Caco-2 (cell line): ENCODE results near the gene MARCHF10. TPM values are rescaled to one million over a fixed set of nuclear protein-coding genes. Genes with fewer than 3 reads are reported as not detected.

ENCODE experiments used
- BruUV-seq: library from RNA; stranded (reverse); fragments of 400-500 nt; replicated peaks from 2 replicates; lab custom pipeline; 2021; lab: Mats Ljungman, UMichigan
- CTCF ChIA-PET: fragments of 300-600 bp; sonication (Branson Sonifier 250); formaldehyde crosslinking; loops from one replicate; lab custom pipeline; 2022; ENCODE audit warnings: antibody characterized with exemption; lab: Charles Lee
- POLR2A ChIA-PET: fragments of 300-600 bp; sonication (Branson Sonifier 250); formaldehyde crosslinking; loops from one replicate; lab custom pipeline; 2022; ENCODE audit warnings: antibody characterized with exemption; lab: Charles Lee
- DNase-seq, 2 experiments: peaks; one replicate each; pipeline versions ENCODE4 v3.0.0 to v3.0.0-alpha.2; 2020 to 2022
- H3K27me3 ChIP-seq: replicated peaks from 2 replicates; pipeline ENCODE4 v1.6.0; 2011; ENCODE audit warnings: low read length; ENCODE audit not compliant: control insufficient read depth, insufficient read depth
- H3K36me3 ChIP-seq: 2 replicates; pipeline ENCODE4 v1.5.1; 2011; ENCODE audit warnings: low read length; ENCODE audit not compliant: control insufficient read depth, insufficient read depth
- H3K4me1 ChIP-seq: fragments of 250-450 bp; sonication (Bioruptor Pico); 2 replicates; pipeline ENCODE4 v1.5.1; 2020; ENCODE audit warnings: mild to moderate bottlenecking
- H3K4me3 ChIP-seq: 2 replicates; pipeline ENCODE4 v1.5.1; 2011; ENCODE audit warnings: low read depth, mild to moderate bottlenecking, control low read depth, low read length
- H3K9me3 ChIP-seq: fragments of 250-450 bp; sonication (Bioruptor Pico); 2 replicates; pipeline ENCODE4 v1.5.1; 2020; ENCODE audit warnings: mild to moderate bottlenecking, moderate library complexity
- H3K27ac Mint-ChIP-seq: one replicate; pipeline ENCODE4 v1.8.0; 2022; ENCODE audit warnings: mixed read lengths; ENCODE audit not compliant: unreplicated experiment
- H3K27me3 Mint-ChIP-seq: one replicate; pipeline ENCODE4 v1.8.0; 2022; ENCODE audit warnings: mixed read lengths; ENCODE audit not compliant: insufficient read depth, unreplicated experiment
- H3K36me3 Mint-ChIP-seq: one replicate; pipeline ENCODE4 v1.8.0; 2022; ENCODE audit warnings: mild to moderate bottlenecking, mixed read lengths; ENCODE audit not compliant: insufficient read depth, unreplicated experiment
- H3K4me1 Mint-ChIP-seq: one replicate; pipeline ENCODE4 v1.8.0; 2022; ENCODE audit warnings: low read depth, mixed read lengths; ENCODE audit not compliant: unreplicated experiment
- H3K4me3 Mint-ChIP-seq: one replicate; pipeline ENCODE4 v1.8.0; 2022; ENCODE audit warnings: mild to moderate bottlenecking, moderate library complexity, mixed read lengths; ENCODE audit not compliant: unreplicated experiment
- H3K9me3 Mint-ChIP-seq: one replicate; pipeline ENCODE4 v1.8.0; 2022; ENCODE audit warnings: mixed read lengths; ENCODE audit not compliant: unreplicated experiment
- intact Hi-C: fragments of 100-400 bp; cut with micrococcal nuclease; formaldehyde crosslinking; loops from one replicate; pipeline ENCODE4 v1.10.0; 2022; ENCODE audit not compliant: unreplicated experiment
- total RNA-seq: library from RNA; stranded (reverse); gene quantifications from 2 replicates; pipeline ENCODE4 v1.2.3, GENCODE V29; 2022
- TF ChIP-seq, protein P1 (sequence below), 2 experiments: fragments of 200-600 bp in 1 of 2; IDR thresholded peaks; 1 replicate in 1 of 2; 2 replicates in 1 of 2; pipeline versions ENCODE4 v1.5.1 to v1.8.0; 2011 to 2022; ENCODE audit warnings: antibody characterized with exemption in 1 of 2, control low read depth in 1 of 2, inconsistent platforms in 1 of 2, low read depth in 1 of 2, low read length in 1 of 2, mild to moderate bottlenecking in 1 of 2, moderate library complexity in 1 of 2; ENCODE audit not compliant: insufficient read depth in 1 of 2, severe bottlenecking in 1 of 2, unreplicated experiment in 1 of 2

The MARCHF10 gene
- total RNA-seq, 1 experiment from 2014 or later = not detected

DNA sequence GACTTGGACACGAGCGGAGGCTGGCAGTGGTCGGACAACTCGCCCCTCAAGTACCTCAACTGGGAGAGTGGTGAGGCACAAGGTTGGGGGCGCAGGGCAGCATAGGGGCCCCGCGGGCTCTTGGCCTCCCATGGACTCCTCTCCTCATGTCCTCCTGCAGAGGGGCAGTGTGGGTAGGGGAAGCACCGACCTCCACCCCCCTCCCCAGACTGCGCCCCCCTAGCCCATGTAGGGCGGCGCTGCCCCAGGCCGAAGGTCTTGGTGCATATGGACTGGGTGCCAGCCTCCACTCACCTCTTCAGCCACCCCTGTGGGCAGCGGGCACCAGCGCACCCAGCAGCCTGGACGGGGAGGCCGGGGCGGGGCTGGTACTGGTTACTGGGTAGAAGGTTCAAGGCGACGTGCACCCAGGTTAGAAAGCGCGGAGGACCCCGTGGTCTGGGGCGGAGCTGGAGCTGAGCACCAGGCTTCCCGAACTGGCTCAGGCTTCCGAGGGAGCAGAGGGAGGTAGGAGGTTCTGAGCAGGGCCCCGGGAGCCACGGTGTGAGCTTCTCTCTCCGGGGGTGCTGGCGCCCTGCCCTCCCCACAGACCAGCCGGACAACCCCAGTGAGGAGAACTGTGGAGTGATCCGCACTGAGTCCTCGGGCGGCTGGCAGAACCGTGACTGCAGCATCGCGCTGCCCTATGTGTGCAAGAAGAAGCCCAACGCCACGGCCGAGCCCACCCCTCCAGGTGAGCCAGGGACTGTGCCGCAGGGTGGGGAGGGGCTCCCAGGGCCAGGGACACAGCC, 141.1 kb downstream of the MARCHF10 start:
- no peak overlapping the region for H3K4me3 Mint-ChIP-seq
- no peak overlapping the region for H3K27ac Mint-ChIP-seq
- TF ChIP-seq, protein P1, sequence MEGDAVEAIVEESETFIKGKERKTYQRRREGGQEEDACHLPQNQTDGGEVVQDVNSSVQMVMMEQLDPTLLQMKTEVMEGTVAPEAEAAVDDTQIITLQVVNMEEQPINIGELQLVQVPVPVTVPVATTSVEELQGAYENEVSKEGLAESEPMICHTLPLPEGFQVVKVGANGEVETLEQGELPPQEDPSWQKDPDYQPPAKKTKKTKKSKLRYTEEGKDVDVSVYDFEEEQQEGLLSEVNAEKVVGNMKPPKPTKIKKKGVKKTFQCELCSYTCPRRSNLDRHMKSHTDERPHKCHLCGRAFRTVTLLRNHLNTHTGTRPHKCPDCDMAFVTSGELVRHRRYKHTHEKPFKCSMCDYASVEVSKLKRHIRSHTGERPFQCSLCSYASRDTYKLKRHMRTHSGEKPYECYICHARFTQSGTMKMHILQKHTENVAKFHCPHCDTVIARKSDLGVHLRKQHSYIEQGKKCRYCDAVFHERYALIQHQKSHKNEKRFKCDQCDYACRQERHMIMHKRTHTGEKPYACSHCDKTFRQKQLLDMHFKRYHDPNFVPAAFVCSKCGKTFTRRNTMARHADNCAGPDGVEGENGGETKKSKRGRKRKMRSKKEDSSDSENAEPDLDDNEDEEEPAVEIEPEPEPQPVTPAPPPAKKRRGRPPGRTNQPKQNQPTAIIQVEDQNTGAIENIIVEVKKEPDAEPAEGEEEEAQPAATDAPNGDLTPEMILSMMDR (IDR thresholded peaks at IDR 0.05; ENCODE audit: insufficient read depth in 1 of 2, low read depth in 1 of 2, low read length in 1 of 2, severe bottlenecking in 1 of 2, unreplicated experiment in 1 of 2) = no peak
- BruUV-seq = no TSS peak
- Histone ChIP-seq H3K4me1 (no peaks in the 10 kb centered on the region), H3K9me3 (no peaks in the 10 kb centered on the region), H3K27me3 (no peaks in the 10 kb centered on the region), H3K36me3 (no peaks in the 10 kb centered on the region), H3K4me3 (no peak overlapping the region)
- peaks cover 10% of the 10 kb centered on the region for H3K27me3 Mint-ChIP-seq
- H3K36me3 Mint-ChIP-seq = no peaks in the 10 kb centered on the region
- H3K4me1 Mint-ChIP-seq = peaks cover under 1% of the 10 kb centered on the region
- CTCF ChIA-PET = no interaction called here
- H3K9me3 Mint-ChIP-seq = no peaks in the 10 kb centered on the region
- no peak for DNase-seq
- POLR2A ChIA-PET = no interaction called here
- intact Hi-C loops = no loop called here

GRCh38 chr17:62666061-62666800, 141.9 kb downstream of the MARCHF10 start:
- no TSS peak for BruUV-seq
- peaks cover 13% of the 10 kb centered on the region for H3K27me3 Mint-ChIP-seq
- TF ChIP-seq, protein P1 (IDR thresholded peaks at IDR 0.05; ENCODE audit: insufficient read depth in 1 of 2, low read depth in 1 of 2, low read length in 1 of 2, severe bottlenecking in 1 of 2, unreplicated experiment in 1 of 2) = no peak

GRCh38 chr17:62665599-62665998, 142.5 kb downstream of the MARCHF10 start:
- ChIA-PET CTCF (no interaction called here), POLR2A (no interaction called here)
- Histone ChIP-seq H3K36me3 (no peaks in the 10 kb centered on the region), H3K9me3 (peaks cover 11% of the 10 kb centered on the region; the same call in 1 of the 2 replicates), H3K27me3 (no peaks in the 10 kb centered on the region), H3K4me3 (no peak overlapping the region), H3K4me1 (no peaks in the 10 kb centered on the region)
- Mint-ChIP-seq H3K36me3 (no peaks in the 10 kb centered on the region), H3K4me1 (no peaks in the 10 kb centered on the region), H3K27ac (no peak overlapping the region), H3K27me3 (peaks cover 17% of the 10 kb centered on the region), H3K4me3 (no peak overlapping the region), H3K9me3 (peaks cover 13% of the 10 kb centered on the region)
- no TSS peak for BruUV-seq
- DNase-seq = no peak
- TF ChIP-seq, protein P1 (IDR thresholded peaks at IDR 0.05; ENCODE audit: insufficient read depth in 1 of 2, low read depth in 1 of 2, low read length in 1 of 2, severe bottlenecking in 1 of 2, unreplicated experiment in 1 of 2) = no peak
- intact Hi-C loops = no loop called here

More at GRCh38 chr17:62666061-62666800, 141.9 kb downstream of the MARCHF10 start:
- no peak for DNase-seq
- Mint-ChIP-seq H3K36me3 (no peaks in the 10 kb centered on the region), H3K9me3 (peaks cover 6% of the 10 kb centered on the region), H3K27ac (no peak overlapping the region), H3K4me3 (no peak overlapping the region), H3K4me1 (no peaks in the 10 kb centered on the region)
- ChIA-PET POLR2A (no interaction called here), CTCF (no interaction called here)
- Histone ChIP-seq H3K27me3 (no peaks in the 10 kb centered on the region), H3K36me3 (no peaks in the 10 kb centered on the region), H3K9me3 (peaks cover 4% of the 10 kb centered on the region; the same call in 1 of the 2 replicates), H3K4me3 (no peak overlapping the region), H3K4me1 (no peaks in the 10 kb centered on the region)
- intact Hi-C loops = no loop called here
